ENCODE results near the gene TRUB2. TPM values are rescaled to one million over a fixed set of nuclear protein-coding genes. Genes with fewer than 3 reads are reported as not detected.

TRUB2 gene
- total and polyA plus RNA-seq, 2 donors (not counting 1 experiment from before 2014, with no cell fraction given), result 7.6 to 21.5 TPM

GRCh38 chr9:128335161-128335560 is 12.9 kb upstream of the TRUB2 start:
- Mint-ChIP-seq H3K4me1 (peaks cover 4% of the 10 kb centered on the region), H3K27ac (no peak overlapping the region), H3K9me3 (ENCODE audit: insufficient read depth) (no peaks in the 10 kb centered on the region), H3K4me3 (no peak overlapping the region), H3K27me3 (no peaks in the 10 kb centered on the region)
- H4K20me1 ChIP-seq (ENCODE audit: control insufficient read depth, insufficient read depth, low read length, poor library complexity, severe bottlenecking), result no peaks in the 10 kb centered on the region
- peaks cover 3 to 6% of the 10 kb centered on the region in 2 donors for H3K4me1 ChIP-seq (ENCODE audit: control insufficient read depth in 2 of 2, insufficient read depth in 2 of 2, low read length in 2 of 2)
- no peak overlapping the region for H3K27ac ChIP-seq (ENCODE audit: low read length in 2 of 2)
- H3K27me3 ChIP-seq (replicated peaks in 1 of 4; ENCODE audit: control extremely low read depth in 1 of 4, control insufficient read depth in 3 of 4, insufficient read depth in 4 of 4, low read length in 3 of 4), result no peaks in the 10 kb centered on the region
- POLR2A ChIA-PET, result no interaction called here
- 85% methylated on average over 2 of the region's 7 CpGs for WGBS (ENCODE audit: insufficient coverage)
- H3K79me2 ChIP-seq (ENCODE audit: control insufficient read depth, insufficient read depth, low read length), result no peaks in the 10 kb centered on the region
- no peak overlapping the region for H3K4me2 ChIP-seq (replicated peaks; ENCODE audit: low read depth, low read length, poor library complexity, severe bottlenecking)
- ATAC-seq (ENCODE audit: low read depth), result no peak
- no peak overlapping the region for H3K4me3 ChIP-seq (ENCODE audit: control extremely low read depth in 1 of 5, extremely low read depth in 1 of 5, insufficient read depth in 1 of 5, low read depth in 2 of 5, low read length in 4 of 5)
- no peak for TF ChIP-seq EZH2 (IDR thresholded peaks at IDR 0.05; ENCODE audit: borderline replicate concordance, insufficient read depth, low read depth, low read length, poor library complexity, severe bottlenecking)
- TF ChIP-seq, protein P1, sequence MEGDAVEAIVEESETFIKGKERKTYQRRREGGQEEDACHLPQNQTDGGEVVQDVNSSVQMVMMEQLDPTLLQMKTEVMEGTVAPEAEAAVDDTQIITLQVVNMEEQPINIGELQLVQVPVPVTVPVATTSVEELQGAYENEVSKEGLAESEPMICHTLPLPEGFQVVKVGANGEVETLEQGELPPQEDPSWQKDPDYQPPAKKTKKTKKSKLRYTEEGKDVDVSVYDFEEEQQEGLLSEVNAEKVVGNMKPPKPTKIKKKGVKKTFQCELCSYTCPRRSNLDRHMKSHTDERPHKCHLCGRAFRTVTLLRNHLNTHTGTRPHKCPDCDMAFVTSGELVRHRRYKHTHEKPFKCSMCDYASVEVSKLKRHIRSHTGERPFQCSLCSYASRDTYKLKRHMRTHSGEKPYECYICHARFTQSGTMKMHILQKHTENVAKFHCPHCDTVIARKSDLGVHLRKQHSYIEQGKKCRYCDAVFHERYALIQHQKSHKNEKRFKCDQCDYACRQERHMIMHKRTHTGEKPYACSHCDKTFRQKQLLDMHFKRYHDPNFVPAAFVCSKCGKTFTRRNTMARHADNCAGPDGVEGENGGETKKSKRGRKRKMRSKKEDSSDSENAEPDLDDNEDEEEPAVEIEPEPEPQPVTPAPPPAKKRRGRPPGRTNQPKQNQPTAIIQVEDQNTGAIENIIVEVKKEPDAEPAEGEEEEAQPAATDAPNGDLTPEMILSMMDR (IDR thresholded peaks at IDR 0.05), result no peak
- no peak overlapping the region for H3K9ac ChIP-seq (ENCODE audit: low read length)
- peaks cover 1 to 6% of the 10 kb centered on the region in 2 experiments for H3K36me3 ChIP-seq (replicated peaks in 1 of 2; ENCODE audit: control extremely low read depth in 1 of 2, control insufficient read depth in 1 of 2, extremely low read depth in 1 of 2, insufficient read depth in 2 of 2, low read length in 1 of 2)
- CTCF ChIA-PET, result interaction anchor here (1.4 kb wide), 2 partner anchors 10 to 40 kb away, joined by 3 read pairs; no protein-coding TSS in a partner anchor
- DNase-seq, result no peak
- no peak overlapping the region for H2AFZ ChIP-seq (ENCODE audit: insufficient read depth, low read depth, low read length, poor library complexity, severe bottlenecking)
- no peaks in the 10 kb centered on the region for H3K9me3 ChIP-seq (ENCODE audit: control extremely low read depth in 1 of 3, control insufficient read depth in 2 of 3, insufficient read depth in 1 of 3, low read length in 2 of 3)
- intact Hi-C loops (cut with micrococcal nuclease), result no loop called here

DNA sequence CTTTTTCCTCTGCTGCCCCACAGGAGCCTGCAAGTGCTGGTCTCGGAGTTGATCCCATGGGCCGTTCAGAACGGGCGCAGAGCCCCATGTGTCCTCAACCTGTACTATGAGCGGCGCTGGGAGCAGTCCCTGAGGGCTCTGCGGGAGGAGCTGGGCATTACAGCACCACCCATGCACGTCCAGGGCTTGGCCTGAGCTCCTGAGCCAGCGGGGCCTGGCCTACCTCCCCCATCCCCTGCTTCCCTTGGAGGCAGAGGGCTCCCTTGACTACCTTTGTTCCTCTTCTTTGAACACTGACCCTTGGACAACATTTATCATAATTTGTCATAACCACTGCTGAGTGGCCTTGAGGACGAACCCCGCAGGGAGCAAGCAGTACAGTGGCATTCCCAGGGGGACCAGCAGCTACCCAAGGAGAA is 11.2 kb upstream of the TRUB2 start:
- Histone ChIP-seq H3K27me3 (replicated peaks in 1 of 4; ENCODE audit: control extremely low read depth in 1 of 4, control insufficient read depth in 3 of 4, insufficient read depth in 4 of 4, low read length in 3 of 4) (no peaks in the 10 kb centered on the region), H3K9me3 (ENCODE audit: control extremely low read depth in 1 of 3, control insufficient read depth in 2 of 3, insufficient read depth in 1 of 3, low read length in 2 of 3) (no peaks in the 10 kb centered on the region), H3K79me2 (ENCODE audit: control insufficient read depth, insufficient read depth, low read length) (peaks cover 10% of the 10 kb centered on the region), H4K20me1 (ENCODE audit: control insufficient read depth, insufficient read depth, low read length, poor library complexity, severe bottlenecking) (no peaks in the 10 kb centered on the region), H2AFZ (ENCODE audit: insufficient read depth, low read depth, low read length, poor library complexity, severe bottlenecking) (no peak overlapping the region), H3K36me3 (replicated peaks in 1 of 2; ENCODE audit: control extremely low read depth in 1 of 2, control insufficient read depth in 1 of 2, extremely low read depth in 1 of 2, insufficient read depth in 2 of 2, low read length in 1 of 2) (peaks cover 1 to 11% of the 10 kb centered on the region in 2 experiments), H3K9ac (ENCODE audit: low read length) (no peak overlapping the region), H3K4me1 (ENCODE audit: control insufficient read depth in 2 of 2, insufficient read depth in 2 of 2, low read length in 2 of 2) (no peaks in the 10 kb centered on the region), H3K4me3 (ENCODE audit: control extremely low read depth in 1 of 5, extremely low read depth in 1 of 5, insufficient read depth in 1 of 5, low read depth in 2 of 5, low read length in 4 of 5) (no peak overlapping the region), H3K4me2 (replicated peaks; ENCODE audit: low read depth, low read length, poor library complexity, severe bottlenecking) (no peak overlapping the region), H3K27ac (ENCODE audit: low read length in 2 of 2) (no peak overlapping the region)
- no peak overlapping the region for H3K4me3 Mint-ChIP-seq
- TF ChIP-seq EZH2 (IDR thresholded peaks at IDR 0.05; ENCODE audit: borderline replicate concordance, insufficient read depth, low read depth, low read length, poor library complexity, severe bottlenecking), result no peak
- TF ChIP-seq, protein P1 (IDR thresholded peaks at IDR 0.05), result no peak
- 90% methylated on average over 11 of the region's 11 CpGs for WGBS (ENCODE audit: insufficient coverage)
- POLR2A ChIA-PET, result no interaction called here
- H3K27me3 Mint-ChIP-seq, result no peaks in the 10 kb centered on the region
- ATAC-seq (ENCODE audit: low read depth) (no peak), DNase-seq (no peak)
- H3K4me1 Mint-ChIP-seq, result no peaks in the 10 kb centered on the region
- no peaks in the 10 kb centered on the region for H3K9me3 Mint-ChIP-seq (ENCODE audit: insufficient read depth)
- intact Hi-C loops (cut with micrococcal nuclease), result no loop called here
- CTCF ChIA-PET, result no interaction called here
- no peak overlapping the region for H3K27ac Mint-ChIP-seq

Data from B cell (primary cell).